Retina (tissue), 1 donor: ENCODE measurements around the gene EYA4.
"Not testable (repeated sequence)": the region's sequence is repeated elsewhere in the genome, so short reads cannot be mapped to it uniquely, and the experiment has no call there.

Experiments used
- DNase-seq: peaks from one replicate; pipeline ENCODE4 v3.0.0-alpha.2; 2016

EYA4 gene

DNA sequence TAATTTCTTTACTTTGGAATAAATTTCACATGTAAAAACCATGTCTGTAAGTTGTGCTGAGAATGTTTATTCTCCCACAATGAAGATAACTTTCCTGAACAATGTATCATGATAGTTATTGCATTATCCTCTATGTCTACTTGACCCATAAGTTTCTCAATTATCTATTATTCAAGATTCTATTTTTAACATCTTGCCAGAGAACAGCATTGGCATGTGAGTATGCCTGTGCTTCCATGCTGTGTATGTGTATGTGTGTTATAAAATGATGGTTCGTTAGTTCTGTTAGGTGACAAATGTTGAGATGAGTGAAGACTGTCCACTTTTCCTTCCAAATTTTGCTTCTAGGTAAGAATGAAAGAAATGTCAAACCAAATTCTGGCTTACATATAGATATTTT lies 111.9 kb downstream of the EYA4 start:
- DNase-seq, result no peak

GRCh38 chr6:133355922-133356321 lies 114.8 kb downstream of the EYA4 start:
- no peak for DNase-seq

DNA sequence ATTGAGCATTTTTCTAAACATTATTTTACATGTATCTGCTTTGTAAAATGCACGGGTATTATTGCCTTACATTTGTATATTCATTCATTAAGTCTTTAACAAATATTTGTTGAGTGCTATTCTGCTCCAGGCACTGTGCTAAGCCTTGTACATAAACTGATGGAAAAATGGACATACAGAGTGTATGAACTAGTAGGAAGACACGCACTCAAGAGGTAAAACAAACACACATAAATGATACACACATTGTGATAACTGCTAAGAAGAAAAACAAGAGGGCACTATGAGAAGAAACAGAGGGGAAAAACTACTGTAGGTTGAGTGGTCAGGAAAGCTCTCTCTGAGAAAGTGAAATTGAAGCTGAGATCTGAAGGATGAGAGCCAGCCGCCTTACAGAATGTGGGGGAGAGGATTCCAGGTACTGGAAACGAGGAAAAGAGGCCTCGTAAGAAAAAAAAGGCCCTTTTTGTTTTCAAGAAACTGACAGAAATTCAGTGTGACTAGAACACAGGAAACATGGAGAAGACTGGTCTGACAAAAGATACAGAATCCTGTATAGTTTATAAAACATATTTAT lies 117.5 kb downstream of the EYA4 start:
- DNase-seq, result no peak

DNA sequence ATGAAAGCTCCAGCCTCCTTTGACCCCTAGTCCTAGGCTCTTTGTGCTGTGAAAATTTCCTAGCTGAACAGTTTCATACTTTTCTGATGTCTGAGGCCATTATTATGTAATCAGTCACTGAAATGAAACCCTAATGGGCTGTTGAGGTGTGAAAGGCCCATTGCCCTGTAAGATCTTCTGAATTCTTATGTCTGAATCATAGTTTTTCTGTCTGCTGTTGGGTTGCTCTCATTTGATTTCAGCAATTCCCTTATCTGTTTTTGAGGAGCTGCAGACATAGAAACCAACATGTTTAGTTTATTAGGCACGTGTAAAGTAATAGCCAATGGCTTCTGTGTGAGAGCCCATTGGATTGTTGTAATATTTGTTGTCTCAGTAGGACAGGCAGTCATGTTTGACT lies 118.1 kb downstream of the EYA4 start:
- DNase-seq, result no peak

GRCh38 chr6:133359760-133360159 lies 118.6 kb downstream of the EYA4 start:
- no peak for DNase-seq

GRCh38 chr6:133360194-133360593 lies 119.0 kb downstream of the EYA4 start:
- DNase-seq, result no peak

GRCh38 chr6:133362813-133363212 lies 121.7 kb downstream of the EYA4 start:
- no peak for DNase-seq

DNA sequence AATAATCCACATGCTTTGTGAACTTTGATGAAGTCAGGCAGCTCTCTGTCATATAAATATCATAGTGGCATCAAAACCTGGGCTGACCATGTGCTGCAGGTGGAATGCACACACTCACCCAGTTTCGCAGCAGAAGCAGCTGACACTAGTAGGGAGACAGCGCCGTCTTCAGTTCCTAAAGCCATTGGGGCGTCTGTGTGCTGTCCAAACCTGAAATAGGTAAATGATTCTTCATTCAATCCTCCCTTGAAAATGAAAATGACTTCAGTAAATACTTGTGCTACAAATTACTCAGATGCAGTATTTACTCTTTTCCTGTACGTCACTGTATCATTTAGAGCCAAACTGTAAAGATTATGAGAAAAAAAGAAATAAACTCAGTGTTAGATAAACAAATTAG lies 127.5 kb downstream of the EYA4 start:
- DNase-seq, result no peak

- DNase-seq, result no peak
Observed at GRCh38 chr6:133369773-133370272, 128.7 kb downstream of the EYA4 start.

DNA sequence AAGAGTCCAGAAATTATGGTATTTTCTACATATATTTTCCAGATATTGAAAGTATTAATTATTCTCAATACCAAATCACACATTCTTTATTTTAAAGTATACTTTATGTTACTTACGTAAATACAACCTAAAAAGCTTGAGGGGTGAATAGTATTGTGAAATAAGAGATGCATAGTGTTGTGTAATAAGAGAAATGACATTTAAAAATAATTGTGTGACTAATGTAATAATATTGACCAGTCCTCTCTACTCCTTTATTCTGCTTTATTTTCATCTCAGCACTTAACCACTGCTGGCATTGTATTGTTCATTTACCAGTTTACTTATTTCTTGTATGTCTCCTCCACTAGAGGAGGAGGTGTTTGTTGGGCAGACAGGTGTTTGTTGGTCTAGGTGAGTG lies 135.6 kb downstream of the EYA4 start:
- DNase-seq, result no peak

DNA sequence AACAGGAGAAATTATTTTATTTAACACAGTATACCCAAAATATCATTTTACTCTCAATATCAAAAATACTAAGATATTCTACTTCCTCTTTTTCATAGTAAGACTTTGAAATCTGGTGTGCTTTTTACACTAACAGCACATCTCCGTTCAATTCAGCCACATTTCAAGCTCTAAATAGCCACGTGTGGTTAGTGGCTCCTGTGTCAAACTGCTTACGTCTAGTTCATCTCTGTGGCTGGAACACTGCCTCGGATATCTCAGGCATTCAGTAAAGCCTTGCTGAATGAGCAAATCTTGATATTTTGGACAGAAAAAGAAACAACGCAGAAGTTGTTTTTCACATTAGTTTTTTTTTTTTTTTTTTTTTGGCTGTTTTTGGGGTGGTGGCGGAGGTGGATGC lies 136.1 kb downstream of the EYA4 start:
- no peak for DNase-seq

DNA sequence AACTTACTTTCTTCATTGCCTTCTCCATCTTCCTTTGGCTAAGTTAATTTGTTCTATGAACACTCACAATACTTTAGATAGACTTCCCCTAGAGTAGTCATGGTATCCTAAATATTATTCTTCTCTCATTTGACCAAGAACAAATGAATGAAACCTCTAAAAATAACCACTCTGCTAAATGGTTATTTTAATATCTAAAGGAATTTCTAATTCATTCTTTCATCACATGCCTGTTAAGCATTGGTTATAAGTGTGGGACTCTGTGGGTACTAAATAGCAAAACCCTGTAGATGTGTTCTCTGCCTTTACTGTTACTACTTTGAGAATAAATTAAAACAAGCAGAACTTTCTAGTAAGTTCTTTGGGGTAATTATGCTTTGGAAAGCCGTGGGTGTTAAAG lies 138.9 kb downstream of the EYA4 start:
- DNase-seq, result no peak

GRCh38 chr6:133380723-133381122 lies 139.6 kb downstream of the EYA4 start:
- no peak for DNase-seq

DNA sequence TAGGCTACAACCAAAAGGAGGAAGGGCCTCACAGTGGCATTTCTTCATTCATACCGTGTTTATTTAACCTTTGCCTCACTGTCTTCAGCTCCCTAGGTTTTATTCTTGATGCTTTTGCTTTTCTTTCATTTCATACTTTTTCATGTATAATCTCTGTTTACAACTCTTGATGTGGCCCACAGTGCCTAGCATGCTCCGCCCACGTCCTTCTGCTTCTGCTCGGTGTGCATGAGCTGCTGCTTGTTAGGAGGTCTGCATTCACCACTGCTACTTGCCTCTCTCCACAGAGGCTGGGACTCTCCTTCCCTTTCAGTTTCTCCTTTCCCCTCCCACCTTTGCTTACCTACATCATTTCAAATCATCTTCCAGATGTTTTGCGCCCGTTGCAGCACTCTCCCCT lies 147.6 kb downstream of the EYA4 start:
- DNase-seq, result no peak

- DNase-seq, result no peak
Observed at GRCh38 chr6:133390168-133390567, 149.0 kb downstream of the EYA4 start.

DNA sequence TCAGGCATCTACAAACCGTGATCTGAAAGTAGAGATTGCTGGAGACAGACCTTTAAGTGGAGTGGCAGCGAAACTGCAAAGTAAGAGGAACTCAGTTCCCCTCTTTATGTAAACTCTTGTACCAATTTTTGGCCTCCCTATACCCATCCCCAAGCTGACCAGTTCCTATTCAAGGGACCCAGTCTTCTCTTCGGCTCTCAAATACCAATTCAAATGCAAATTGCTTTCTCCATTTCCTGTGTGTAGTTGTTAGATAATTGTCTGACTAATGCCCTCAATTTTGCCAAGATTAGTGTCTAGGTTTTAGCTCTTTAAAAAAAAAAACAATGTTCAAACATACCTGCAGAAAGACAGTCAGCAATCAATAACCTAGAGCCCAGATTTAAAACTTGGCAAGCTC lies 150.9 kb downstream of the EYA4 start:
- DNase-seq, result no peak

DNA sequence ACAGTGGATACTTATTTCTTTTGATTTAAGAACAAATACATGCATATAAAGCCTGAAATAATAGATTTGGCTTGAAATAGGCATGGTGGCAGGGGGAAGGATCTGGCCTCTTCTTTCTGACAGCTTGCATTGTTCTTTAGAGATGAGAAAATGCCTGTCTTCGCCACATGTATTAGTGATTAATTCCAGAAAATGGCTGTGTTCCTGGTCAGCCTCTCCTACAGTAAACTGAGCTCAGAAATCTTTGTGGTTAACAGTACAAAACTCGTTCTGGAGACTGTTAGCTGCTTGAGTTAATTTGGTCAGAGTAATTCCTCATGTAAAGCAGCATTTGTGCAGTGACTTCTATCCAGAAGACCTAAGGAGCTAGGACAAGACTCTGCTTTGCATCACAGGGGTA lies 151.5 kb downstream of the EYA4 start:
- no peak for DNase-seq

DNA sequence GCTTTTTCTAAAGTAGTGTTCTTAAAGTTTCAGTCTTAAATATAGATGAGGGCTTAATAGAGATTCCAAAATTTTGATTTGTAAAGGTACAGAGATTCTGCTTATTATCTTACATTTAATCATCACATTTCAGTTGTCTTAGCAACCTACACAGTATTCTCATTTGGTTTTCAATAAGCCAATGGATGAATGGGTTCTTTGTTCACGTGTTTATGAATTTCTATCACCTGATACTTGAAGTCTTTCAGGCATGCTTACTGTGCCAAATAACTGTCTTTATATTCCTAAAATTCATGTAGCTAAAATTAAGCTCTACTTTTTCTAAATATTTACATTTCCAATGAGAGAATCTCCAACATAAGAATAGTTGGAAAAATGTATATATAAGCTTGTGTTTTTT lies 152.7 kb downstream of the EYA4 start:
- DNase-seq, result no peak

GRCh38 chr6:133394630-133395029 lies 153.5 kb downstream of the EYA4 start:
- DNase-seq, result no peak

- no peak for DNase-seq
Observed at GRCh38 chr6:133396233-133396983, 155.3 kb downstream of the EYA4 start.

DNA sequence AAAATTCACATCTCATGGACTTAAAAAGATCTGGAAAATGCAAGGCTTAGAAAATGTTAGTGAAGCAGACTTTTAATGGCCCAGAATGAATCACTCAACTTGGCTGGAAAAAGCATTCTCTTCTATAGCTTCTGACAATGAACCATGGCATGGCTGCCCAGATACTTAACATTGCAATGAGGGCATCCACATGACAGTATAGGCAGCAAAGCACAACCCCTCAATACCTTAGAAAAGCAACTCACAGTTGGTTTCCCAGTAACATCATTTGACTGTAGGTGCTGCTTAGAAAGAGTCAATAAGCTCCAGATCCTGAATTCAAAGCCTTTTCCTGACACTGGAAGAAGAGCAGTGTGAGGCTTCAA lies 155.8 kb downstream of the EYA4 start:
- DNase-seq, result no peak

DNA sequence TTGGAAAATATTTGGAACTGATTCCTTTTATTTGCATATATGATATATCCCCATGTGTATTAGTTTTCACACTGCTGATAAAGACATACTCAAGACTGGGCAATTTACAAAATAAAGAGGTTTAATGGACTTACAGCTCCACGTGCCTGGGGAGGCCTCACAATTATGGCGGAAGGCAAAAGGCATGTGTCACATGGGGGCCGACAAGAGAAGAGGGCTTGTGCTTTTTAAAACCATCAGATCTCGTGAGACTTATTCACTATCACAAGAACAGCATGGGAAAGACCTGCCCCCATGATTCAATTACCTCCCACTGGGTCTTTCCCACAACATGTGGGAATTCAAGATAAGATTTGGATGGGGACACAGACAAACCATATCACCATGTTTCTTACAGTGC lies 156.4 kb downstream of the EYA4 start:
- not testable (repeated sequence) for DNase-seq

GRCh38 chr6:133399426-133399825 lies 158.3 kb downstream of the EYA4 start:
- DNase-seq, result no peak

DNA sequence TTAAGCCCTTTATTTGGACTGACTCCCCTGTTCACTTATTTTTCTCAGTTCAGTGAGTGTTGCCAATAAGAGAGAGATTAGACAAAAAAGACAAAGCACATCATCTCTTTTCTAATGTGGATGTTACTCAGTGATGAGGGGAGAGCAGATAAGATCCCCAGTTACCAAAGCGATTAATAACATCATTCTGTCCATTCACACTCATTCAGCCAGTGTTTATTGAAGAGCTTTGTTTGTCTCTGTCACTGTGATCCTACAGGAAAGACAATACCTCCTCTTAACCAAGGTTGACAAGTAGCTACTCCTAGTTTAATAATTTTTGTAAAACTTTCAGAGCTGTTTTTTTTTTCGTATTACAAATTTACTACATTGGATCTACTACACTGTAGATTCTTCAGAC lies 163.0 kb downstream of the EYA4 start:
- no peak for DNase-seq

DNA sequence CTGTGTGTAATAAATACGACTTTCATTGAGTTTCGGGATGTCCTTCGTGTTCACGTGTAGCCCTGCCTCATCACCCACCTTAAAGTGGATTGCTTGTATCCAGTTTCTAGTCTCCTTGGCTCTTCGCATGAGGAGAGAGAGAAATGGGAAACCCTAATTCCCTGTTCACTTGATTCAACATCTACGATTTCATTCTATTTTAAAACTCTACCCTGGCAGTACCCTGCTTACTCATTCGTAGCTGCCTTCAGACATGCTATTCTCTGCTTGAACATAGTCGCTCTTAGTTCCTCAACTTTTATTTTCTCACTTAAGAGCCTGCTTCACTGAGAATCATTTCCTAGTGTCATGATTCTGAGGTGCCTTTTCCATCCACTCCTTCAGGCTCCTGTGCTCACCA lies 163.6 kb downstream of the EYA4 start:
- no peak for DNase-seq
